IMR-90 (cell line): Measurements from ENCODE around the gene ARF1. TPM values are rescaled to one million over a fixed set of nuclear protein-coding genes. Genes with fewer than 3 reads are reported as not detected.

Experiments
- microRNA-seq, 2 experiments: library from miRNA; stranded (forward) in 1 of 2; unstranded in 1 of 2; fragments of 10-50 nt in 1 of 2; fragments of <30 nt in 1 of 2; gene quantifications in 1 of 2; microRNA quantifications in 1 of 2; one replicate each; pipeline versions ENCODE3 to v1.1.0; 2013 to 2020; ENCODE audit not compliant: insufficient read depth in 1 of 2, insufficient read length in 1 of 2, unreplicated experiment in 1 of 2
- polyA plus RNA-seq, 3 experiments: library from polyadenylated mRNA; depleted of rRNA; stranded (reverse); fragments of >200 nt; gene quantifications; 2 replicates each; pipeline ENCODE4 v1.2.3, GENCODE V29; 2012; ENCODE audit warnings: low replicate concordance in 1 of 3
- small RNA-seq, 5 experiments: library from RNA; depleted of rRNA; stranded (forward); fragments of <200 nt; gene quantifications; one replicate each; pipeline ENCODE3, GENCODE V24; 2012
- total RNA-seq: library from RNA; depleted of rRNA; stranded (reverse); fragments of >200 nt; gene quantifications from 2 replicates; pipeline ENCODE4 v1.2.3, GENCODE V29; 2012; rRNA removed

Gene ARF1
- total and polyA plus RNA-seq, 2 of the 4 experiments (the other 2 are of a cell fraction) = 330 to 1,100 TPM

Small RNA genes within 50 kb of the gene (microRNA-seq; reads per million reads assigned to microRNA genes)
- not detected for gene AL359510.1 (ENCODE audit: insufficient read depth, insufficient read length)
- 5.8 reads per million, percentile 11 among the genes with 10 or more reads in this experiment for gene MIR3620 (ENCODE audit: unreplicated experiment)

Small RNA genes within 50 kb of the gene (small RNA-seq; reads per million reads assigned to genes)
- gene AL359510.1 = 0 reads per million in 5 experiments

Other genes starting within 250 kb of the ARF1 start
- gene WNT9A, start 134.8 kb upstream of the ARF1 start, total RNA-seq = 0.18 and 0.28 TPM in 2 replicates
- gene WNT9A, start 134.8 kb upstream of the ARF1 start, polyA plus RNA-seq (2012; rRNA removed) = 0.36 and 0.42 TPM in 2 replicates
- not detected in 2 replicates for gene WNT3A, start 75.7 kb upstream of the ARF1 start, total RNA-seq
- not detected in 2 replicates for gene WNT3A, start 75.7 kb upstream of the ARF1 start, polyA plus RNA-seq (2012; rRNA removed)
- 4.3 and 4.7 TPM in 2 replicates for gene C1orf35, start 20.6 kb downstream of the ARF1 start, total RNA-seq
- gene C1orf35, start 20.6 kb downstream of the ARF1 start, polyA plus RNA-seq (2012; rRNA removed) = 13.0 and 15.4 TPM in 2 replicates
- gene MRPL55, start 26.6 kb downstream of the ARF1 start, total RNA-seq = 48.9 TPM in 2 replicates
- 95.4 and 121 TPM in 2 replicates for gene MRPL55, start 26.6 kb downstream of the ARF1 start, polyA plus RNA-seq (2012; rRNA removed)
- gene GUK1, start 57.6 kb downstream of the ARF1 start, total RNA-seq = 465 and 524 TPM in 2 replicates
- 548 and 630 TPM in 2 replicates for gene GUK1, start 57.6 kb downstream of the ARF1 start, polyA plus RNA-seq (2012; rRNA removed)
- gene GJC2, start 67.2 kb downstream of the ARF1 start, total RNA-seq = 1.1 and 1.4 TPM in 2 replicates
- gene GJC2, start 67.2 kb downstream of the ARF1 start, polyA plus RNA-seq (2012; rRNA removed) = 1.7 and 2.6 TPM in 2 replicates
- 1.7 and 2.0 TPM in 2 replicates for gene IBA57, start 83.1 kb downstream of the ARF1 start, total RNA-seq
- gene IBA57, start 83.1 kb downstream of the ARF1 start, polyA plus RNA-seq (2012; rRNA removed) = 2.6 TPM in 2 replicates
- 4.1 and 4.2 TPM in 2 replicates for gene OBSCN, start 125.3 kb downstream of the ARF1 start, total RNA-seq
- 9.5 and 10.0 TPM in 2 replicates for gene OBSCN, start 125.3 kb downstream of the ARF1 start, polyA plus RNA-seq (2012; rRNA removed)